AG04449 (cell line): ENCODE results near the gene HBEGF.

Experiments used
- CTCF ChIA-PET: fragments of 350-600 bp; formaldehyde crosslinking; extraction: SDS; loops from one replicate; lab custom pipeline; 2021; ENCODE audit warnings: antibody characterized with exemption; lab: Yijun Ruan, JAX
- POLR2A ChIA-PET: fragments of 400-600, 350-600 bp; formaldehyde crosslinking; extraction: SDS; loops from one replicate; lab custom pipeline; 2020; ENCODE audit warnings: antibody characterized with exemption, inconsistent platforms; lab: Yijun Ruan, JAX
- DNase-seq: peaks from one replicate; pipeline ENCODE4 v3.0.0-alpha.2; 2010; ENCODE audit warnings: low read depth, low spot score
- H3K4me3 ChIP-seq: 2 replicates; pipeline ENCODE4 v1.5.1; 2011; ENCODE audit warnings: low read depth, mild to moderate bottlenecking, control low read depth, low read length
- TF ChIP-seq, protein P1 (sequence below): IDR thresholded peaks from one replicate; pipeline ENCODE4 v1.5.1; 2011; ENCODE audit warnings: mild to moderate bottlenecking, moderate library complexity, low read length, control low read depth, inconsistent platforms; ENCODE audit not compliant: insufficient read depth; ENCODE audit errors: missing control alignments

HBEGF gene

DNA sequence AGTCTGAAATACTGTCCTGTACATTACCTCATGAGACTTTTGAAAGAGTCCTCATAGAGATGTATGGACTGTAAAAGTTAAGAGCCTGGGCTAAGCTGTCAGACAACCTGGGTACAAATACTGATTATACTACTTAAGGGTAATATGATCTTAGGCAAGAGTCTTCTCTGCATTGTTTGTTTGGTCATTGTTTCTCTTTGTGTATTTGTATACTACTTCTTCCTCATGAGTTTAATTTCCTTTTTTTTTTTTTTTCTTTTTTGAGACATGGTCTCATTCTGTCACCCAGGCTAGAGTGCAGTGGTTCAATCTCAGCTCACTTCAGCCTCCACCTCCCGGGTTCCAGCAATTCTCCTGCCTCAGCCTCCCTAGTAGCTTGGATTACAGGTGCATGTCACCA, 40.9 kb downstream of the HBEGF start:
- ChIA-PET CTCF (interaction anchor here (0.7 to 2.2 kb wide), 3 partner anchors 40 to 46 kb away, joined by 3 to 10 read pairs (median 3); no protein-coding TSS in a partner anchor), POLR2A (no interaction called here)
- no peak overlapping the region for H3K4me3 ChIP-seq
- DNase-seq, result no peak
- TF ChIP-seq, protein P1, sequence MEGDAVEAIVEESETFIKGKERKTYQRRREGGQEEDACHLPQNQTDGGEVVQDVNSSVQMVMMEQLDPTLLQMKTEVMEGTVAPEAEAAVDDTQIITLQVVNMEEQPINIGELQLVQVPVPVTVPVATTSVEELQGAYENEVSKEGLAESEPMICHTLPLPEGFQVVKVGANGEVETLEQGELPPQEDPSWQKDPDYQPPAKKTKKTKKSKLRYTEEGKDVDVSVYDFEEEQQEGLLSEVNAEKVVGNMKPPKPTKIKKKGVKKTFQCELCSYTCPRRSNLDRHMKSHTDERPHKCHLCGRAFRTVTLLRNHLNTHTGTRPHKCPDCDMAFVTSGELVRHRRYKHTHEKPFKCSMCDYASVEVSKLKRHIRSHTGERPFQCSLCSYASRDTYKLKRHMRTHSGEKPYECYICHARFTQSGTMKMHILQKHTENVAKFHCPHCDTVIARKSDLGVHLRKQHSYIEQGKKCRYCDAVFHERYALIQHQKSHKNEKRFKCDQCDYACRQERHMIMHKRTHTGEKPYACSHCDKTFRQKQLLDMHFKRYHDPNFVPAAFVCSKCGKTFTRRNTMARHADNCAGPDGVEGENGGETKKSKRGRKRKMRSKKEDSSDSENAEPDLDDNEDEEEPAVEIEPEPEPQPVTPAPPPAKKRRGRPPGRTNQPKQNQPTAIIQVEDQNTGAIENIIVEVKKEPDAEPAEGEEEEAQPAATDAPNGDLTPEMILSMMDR, result no peak

DNA sequence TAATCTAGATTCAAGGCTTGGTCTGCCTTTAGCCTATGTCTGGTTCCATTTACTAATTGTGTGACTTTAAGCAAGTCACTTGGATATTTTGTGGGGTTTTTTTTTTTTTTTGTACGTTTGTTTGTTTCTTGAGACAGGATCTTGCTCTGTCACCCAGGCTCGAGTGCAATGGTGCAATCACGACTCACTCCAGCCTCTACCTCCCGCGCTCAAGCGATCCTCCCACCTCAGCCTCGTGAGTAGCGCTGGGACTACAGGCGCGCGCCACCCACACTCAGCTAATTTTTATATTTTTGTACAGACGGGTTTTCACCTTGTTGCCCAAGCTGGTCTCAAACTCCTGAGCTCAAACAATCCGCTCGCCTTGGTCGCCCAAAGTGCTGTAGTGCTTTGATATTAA, 42.4 kb downstream of the HBEGF start:
- no peak overlapping the region for H3K4me3 ChIP-seq
- ChIA-PET POLR2A (interaction anchor here (1.5 kb wide), 1 partner anchor 42 kb away, joined by 12 read pairs; the partner anchor contains the start of gene HBEGF), CTCF (interaction anchor here (1.0 to 2.6 kb wide), 7 partner anchors 14 to 64 kb away, joined by 3 to 11 read pairs (median 4); partner anchors contain the start of gene HBEGF)
- no peak for DNase-seq
- TF ChIP-seq, protein P1, result no peak

DNA sequence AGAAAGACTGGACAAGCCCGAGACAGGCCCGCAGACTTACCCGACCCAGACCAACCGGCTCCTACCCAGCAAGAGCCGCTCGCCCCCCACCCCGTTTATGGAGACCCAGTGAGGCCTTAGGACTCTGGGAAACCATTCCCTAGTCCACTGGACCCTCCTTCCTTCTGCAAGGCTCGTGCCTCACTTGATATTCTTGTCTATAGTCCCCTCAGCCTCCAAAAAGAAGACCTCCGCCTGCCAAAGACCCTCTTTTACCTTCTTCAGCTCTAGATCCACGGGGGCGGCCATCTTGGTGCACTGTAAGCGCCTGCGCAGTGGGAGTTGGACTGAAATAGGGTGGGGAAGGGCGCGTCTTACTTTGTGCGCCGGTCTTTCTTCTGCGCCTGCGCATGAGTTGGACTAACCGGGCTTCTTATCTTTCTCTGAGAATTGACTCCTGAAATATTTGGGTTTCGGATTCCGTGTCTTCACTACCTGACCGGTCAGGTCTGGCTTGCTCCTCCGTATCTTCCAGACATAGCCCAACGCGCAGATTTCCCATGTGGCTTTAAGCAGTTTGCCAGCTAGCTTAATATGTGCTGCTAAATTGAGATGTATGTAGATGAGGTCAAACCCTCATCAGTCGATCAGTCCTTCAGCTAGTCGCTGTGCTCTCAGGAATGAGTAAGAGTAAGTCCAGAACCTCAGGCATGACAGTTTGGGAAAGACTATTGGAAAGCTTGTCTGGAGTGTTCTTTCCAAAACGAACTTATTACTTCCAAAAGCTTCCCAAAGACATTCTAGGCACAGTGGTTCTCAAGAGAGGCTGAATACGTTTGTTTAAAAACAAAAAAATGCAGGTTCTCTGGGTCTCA, 43.4 kb downstream of the HBEGF start, which contains the start of gene PFDN1:
PFDN1 (minus strand) TSS at position 316 of the 854 bp plus-strand sequence; CDS start at position 288, 28 bp downstream.
- ChIA-PET POLR2A (interaction anchor here (1.3 to 1.5 kb wide), 3 partner anchors 8 to 43 kb away, joined by 5 to 12 read pairs (median 7); partner anchors contain the start of gene HBEGF), CTCF (interaction anchor here (0.8 to 2.6 kb wide), 5 partner anchors 14 to 58 kb away, joined by 3 to 11 read pairs (median 6); partner anchors contain the start of gene HBEGF)
- H3K4me3 ChIP-seq, result peak within 1 kb of the TSS; percentile 83
- TF ChIP-seq, protein P1, result no peak
- peak; percentile 69 for DNase-seq

- no peak overlapping the region; the same call in 1 of the 2 replicates for H3K4me3 ChIP-seq
- no peak for DNase-seq
- POLR2A ChIA-PET, result no interaction called here
- TF ChIP-seq, protein P1, result no peak
- CTCF ChIA-PET, result interaction anchor here (2.6 kb wide), 1 partner anchor 51 kb away, joined by 11 read pairs; no protein-coding TSS in a partner anchor
These were observed 45.3 kb downstream of the HBEGF start for GRCh38 chr5:140301136-140301535.

DNA sequence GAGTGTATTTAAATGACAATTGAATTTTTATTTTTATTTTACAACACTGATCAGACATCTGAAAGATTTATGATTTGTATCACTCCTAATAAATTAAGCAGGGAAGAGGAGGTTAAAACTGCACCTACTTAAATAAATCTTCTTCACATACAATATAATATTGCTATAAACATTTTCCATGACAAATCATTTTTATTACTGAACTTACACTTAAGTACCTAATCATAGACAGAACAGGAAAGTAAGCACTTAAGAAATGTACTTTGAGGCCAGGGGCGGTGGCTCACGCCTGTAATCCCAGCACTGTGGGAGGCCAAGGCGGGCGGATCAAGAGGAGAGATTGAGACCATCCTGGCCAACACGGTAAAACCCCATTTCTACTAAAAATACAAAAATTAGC, 47.3 kb downstream of the HBEGF start:
- CTCF ChIA-PET, result interaction anchor here (1.4 kb wide), 1 partner anchor 47 kb away, joined by 4 read pairs; the partner anchor contains the start of gene HBEGF
- TF ChIP-seq, protein P1, result no peak
- POLR2A ChIA-PET, result interaction anchor here (1.0 kb wide), 1 partner anchor 23 kb away, joined by 3 read pairs; no protein-coding TSS in a partner anchor
- no peak overlapping the region for H3K4me3 ChIP-seq
- no peak for DNase-seq

DNA sequence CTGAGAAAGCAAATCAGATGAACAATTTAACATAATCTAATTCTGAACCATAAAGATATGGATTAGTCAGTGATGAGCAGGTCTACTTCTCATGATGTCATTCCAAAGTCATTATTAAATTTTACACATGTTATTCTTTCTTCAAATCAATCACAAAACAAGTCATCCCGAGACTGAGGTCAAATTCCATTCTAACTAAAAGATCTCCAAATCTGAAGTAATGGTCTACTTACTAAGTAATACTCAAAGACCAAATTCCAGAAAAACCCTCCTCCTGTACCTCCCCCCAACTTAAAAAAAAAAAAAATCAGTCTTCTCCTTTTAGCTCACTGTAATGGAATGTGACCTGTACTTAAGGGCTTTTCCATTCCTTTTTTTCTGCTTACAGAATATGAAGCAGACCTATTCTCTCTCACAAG, 48.2 kb downstream of the HBEGF start:
- H3K4me3 ChIP-seq, result no peak overlapping the region
- TF ChIP-seq, protein P1, result no peak
- CTCF ChIA-PET, result interaction anchor here (0.7 to 1.4 kb wide), 9 partner anchors 11 to 54 kb away, joined by 3 to 8 read pairs (median 4); partner anchors contain the start of gene HBEGF
- POLR2A ChIA-PET, result interaction anchor here (0.8 to 1.6 kb wide), 5 partner anchors 11 to 49 kb away, joined by 3 to 6 read pairs (median 3); partner anchors contain the start of gene HBEGF
- no peak for DNase-seq
